GM19351 (cell line): ENCODE results near the gene CRTC3.
A peak's percentile ranks its signal among the peaks of the same experiment; 100 is the strongest.
"Not testable (repeated sequence)": the region's sequence is repeated elsewhere in the genome, so short reads cannot be mapped to it uniquely, and the experiment has no call there.

Experiments used
- ATAC-seq: cut with Tn5 transposase; IDR thresholded peaks from one replicate; pipeline ENCODE4 v1.9.1; 2021; ENCODE audit warnings: mild to moderate bottlenecking, moderate library complexity; ENCODE audit not compliant: unreplicated experiment

Gene CRTC3

GRCh38 chr15:90645873-90646575 is 116.3 kb downstream of the CRTC3 start:
- no peak for ATAC-seq

- no peak for ATAC-seq
These were observed 117.1 kb downstream of the CRTC3 start for GRCh38 chr15:90646662-90647305.

DNA sequence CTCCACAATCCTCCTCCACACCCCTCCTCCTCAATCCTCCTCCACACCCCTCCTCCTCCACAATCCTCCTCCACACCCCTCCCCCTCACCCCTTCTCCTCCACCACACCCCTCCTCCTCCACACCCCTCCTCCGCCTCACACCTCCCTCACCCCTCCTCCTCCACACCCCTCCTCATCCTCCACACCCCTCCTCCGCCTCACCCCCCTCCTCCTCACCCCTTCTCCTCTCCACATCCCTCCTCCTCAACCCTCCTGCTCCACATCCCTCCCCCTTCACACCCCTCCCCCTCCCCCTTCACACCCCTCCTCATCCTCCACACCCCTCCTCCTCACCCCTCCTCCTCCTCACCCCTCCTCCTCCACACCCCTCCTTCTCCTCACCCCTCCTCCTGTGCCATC is 117.6 kb downstream of the CRTC3 start:
- no peak for ATAC-seq

- ATAC-seq = peak; percentile 57
These were observed 118.7 kb downstream of the CRTC3 start for GRCh38 chr15:90648137-90649070.

DNA sequence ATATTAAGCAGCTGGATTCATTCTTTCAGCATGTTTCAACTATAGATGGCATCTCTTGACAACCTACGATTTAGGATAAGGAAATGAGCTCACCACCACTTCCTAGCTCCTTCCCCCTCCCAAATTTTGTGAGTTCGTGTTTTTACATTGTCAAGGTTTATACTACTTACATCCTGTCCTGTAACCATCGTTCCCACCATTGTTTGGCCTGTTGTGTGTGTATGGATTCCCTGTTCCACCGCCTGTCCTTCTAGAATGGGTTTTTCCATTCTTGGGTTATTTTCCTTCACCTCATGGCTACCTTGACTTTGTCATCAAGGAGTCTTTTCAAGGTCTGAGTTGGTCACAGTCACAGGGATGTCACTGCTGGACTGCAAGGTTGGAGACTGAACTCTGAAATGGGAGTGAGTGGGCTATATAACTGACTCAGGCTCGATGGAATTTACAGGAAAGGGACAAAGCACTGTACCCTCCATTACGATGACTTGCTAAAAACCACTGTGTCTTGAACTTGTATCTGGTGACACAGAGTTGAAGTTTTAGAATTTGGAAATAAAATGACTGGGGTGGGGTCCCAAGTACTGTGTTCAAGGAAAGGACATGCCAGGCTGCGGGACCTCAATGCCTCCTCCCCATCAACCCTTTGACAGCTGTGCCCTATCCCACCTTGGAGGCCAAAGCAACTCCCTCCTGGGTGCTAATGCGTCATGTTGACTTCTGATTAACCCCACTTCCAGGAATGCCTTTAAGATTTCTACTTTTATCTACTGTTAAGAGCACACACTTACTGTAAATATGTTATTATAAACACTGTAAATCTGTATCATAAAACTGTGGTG is 120.6 kb downstream of the CRTC3 start:
- no peak for ATAC-seq

DNA sequence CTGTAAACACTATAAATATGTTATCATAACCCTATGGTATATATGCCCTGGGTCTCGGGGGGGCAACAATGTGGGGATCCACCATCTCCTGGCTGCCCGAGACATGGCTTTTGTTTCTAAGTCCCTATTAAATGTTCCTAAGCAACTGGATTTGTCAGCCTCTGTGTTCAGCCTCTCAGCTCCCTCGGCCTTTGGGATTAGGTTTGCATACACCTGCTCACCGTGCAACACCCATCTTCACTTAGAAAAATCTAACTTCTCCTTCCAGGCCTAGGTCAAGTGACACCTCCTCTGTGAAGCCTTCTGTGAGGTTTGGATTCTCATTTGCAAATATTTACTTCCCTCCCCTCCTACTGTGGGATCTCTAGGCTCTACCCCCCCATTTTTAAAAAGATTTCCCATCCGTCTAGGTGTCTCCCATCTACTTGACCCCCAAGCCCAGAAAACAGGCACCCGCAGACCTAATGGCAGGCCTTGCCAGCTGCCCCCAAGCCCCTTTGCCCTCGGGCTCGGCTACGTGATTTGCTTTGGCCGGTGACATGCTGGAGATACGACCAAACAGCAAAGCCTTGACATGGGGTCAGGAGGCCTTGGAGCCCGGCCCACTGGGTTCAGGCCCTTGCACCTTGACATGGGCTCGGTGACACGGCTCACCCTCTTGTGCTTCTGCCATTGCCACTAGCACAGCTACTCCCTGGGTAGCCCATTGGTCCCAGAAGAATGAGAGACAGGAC is 121.4 kb downstream of the CRTC3 start:
- ATAC-seq = no peak

- no peak for ATAC-seq
These were observed 124.8 kb downstream of the CRTC3 start for GRCh38 chr15:90654233-90655136.

DNA sequence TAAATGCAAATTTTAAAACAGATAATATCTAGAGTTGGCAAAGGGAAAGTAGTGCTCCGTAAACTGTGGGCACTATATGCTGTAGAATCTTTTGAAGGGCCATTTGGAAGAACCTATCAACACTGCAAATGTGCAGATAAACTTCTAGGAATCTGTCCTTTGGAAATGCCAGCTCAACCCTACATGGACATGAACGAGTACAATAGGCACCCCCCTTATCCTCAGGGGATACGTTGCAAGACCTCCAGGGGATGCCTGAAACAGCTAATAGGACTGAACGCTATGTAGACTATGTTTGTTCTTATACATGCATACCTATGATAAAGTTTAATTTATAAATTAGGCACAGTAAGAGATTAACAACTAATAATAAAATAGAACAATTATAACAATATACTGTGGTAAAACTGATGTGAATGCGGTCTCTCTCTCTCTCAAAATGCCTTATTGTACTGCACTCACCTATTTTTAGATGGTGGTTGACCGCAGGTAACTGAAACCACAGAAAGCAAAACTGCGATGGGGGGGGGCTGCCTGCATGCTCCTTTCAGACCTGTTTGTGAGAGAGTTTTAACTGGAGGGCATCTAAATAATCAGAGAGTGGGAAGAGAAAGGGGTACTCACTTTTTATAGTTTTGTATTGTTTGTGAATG is 127.9 kb downstream of the CRTC3 start:
- ATAC-seq = peak; percentile 38

- ATAC-seq = no peak
These were observed 129.8 kb downstream of the CRTC3 start for GRCh38 chr15:90659481-90659880.

GRCh38 chr15:90660195-90660998 is 130.7 kb downstream of the CRTC3 start:
- peak; percentile 53 for ATAC-seq

DNA sequence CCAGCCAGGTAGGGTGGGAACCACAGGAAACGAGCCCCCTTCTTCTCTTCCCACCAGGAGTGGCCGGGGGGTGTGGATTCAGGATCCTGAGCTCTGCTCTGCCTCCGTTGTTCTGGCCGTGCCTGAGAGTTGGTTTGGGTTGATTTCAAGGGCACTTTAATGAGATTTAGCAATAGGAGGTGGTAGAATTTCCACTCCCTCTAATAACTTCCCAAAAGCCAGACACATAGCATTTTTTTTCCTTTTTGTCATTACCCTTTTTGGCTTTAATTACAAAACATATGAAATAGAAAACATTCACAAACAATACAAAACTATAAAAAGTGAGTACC is 131.2 kb downstream of the CRTC3 start:
- not testable (repeated sequence) for ATAC-seq

GRCh38 chr15:90664081-90664461 is 134.3 kb downstream of the CRTC3 start:
- not testable (repeated sequence) for ATAC-seq

GRCh38 chr15:90664650-90665287 is 135.0 kb downstream of the CRTC3 start:
- no peak for ATAC-seq

- peak; percentile 58 for ATAC-seq
These were observed 135.8 kb downstream of the CRTC3 start for GRCh38 chr15:90665288-90666134.

DNA sequence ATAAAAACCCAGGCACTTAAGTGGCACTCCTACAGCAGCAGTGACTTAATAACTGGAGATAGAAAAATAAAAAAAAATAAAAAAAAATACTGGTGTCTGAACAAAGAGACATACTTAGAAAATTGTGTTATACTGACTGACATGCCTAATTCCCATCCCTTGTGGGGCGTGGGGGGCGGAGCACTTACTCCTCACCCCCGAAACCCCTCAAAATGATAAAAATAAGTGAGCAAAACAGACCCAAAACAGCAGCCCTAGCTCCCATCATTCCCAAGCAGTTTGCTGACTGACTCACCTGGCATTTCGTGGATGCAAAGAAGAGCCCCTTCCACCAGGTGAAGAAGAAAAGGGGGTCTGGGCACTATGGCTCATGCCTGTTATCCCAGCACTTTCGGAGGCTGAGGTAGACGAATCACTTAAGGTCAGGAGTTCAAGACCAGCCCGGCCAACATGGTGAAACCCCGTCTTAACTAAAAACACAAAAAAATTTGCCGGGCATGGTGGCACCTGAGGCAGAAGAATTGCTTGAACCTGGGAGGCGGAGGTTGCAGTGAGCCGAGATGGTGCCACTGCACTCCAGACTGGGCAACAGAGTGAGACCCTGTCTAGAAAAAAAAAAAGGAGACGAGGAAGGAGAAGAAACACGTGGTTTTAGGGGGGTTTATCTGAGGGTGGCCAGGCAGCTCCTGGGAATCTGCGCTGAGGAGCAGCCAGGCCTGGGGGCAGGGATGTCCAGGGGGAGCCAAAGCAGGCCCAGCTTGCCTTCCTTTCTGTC is 136.6 kb downstream of the CRTC3 start:
- no peak for ATAC-seq
